Activated CD4-positive, alpha-beta T cell treated with anti-CD3 and anti-CD28 coated beads, Interleukin-2, amount 50 U/mL, for 1 hour (primary cell): ENCODE results near the gene CCL4L2.
"Not testable (repeated sequence)": the region's sequence is repeated elsewhere in the genome, so short reads cannot be mapped to it uniquely, and the experiment has no call there.

Experiments
- DNase-seq: peaks from one replicate; pipeline ENCODE4 v3.0.0-alpha.2; 2020

CCL4L2 gene

DNA sequence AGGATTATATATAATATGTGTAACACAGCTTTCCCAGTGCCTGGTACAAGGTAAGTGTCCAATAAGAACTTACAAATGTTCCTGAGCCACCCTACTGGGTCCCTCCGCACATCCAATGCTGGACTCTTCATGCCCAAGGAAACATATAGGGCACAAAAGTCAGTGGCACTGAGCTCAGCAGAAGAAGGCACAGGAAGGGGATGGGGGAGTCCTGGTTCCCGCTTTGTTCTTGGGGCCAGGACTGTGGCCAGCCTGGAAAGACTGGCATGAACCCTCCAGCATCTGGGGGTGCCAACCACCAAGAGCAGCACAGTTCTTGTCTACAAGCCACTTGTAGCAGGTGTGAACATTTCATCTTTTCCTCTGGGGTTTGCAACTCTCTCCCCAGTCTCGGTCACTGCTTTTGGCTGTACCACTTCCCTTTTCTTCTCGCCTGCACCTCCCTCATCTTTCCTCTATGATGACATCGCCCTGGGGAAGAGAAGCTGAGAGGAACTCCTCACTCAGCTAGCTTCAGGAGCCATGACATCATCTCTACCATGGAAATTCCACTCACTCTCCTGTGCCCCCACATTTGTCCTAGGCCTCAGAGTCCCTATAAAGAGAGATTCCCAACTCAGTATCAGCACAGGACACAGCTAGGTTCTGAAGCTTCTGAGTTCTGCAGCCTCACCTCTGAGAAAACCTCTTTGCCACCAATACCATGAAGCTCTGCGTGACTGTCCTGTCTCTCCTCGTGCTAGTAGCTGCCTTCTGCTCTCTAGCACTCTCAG lies at the start of gene CCL4L2:
Gene CCL4L2, plus strand, starts transcription at position 625 of the 773 bp plus-strand sequence.
- DNase-seq = not testable (repeated sequence)

DNA sequence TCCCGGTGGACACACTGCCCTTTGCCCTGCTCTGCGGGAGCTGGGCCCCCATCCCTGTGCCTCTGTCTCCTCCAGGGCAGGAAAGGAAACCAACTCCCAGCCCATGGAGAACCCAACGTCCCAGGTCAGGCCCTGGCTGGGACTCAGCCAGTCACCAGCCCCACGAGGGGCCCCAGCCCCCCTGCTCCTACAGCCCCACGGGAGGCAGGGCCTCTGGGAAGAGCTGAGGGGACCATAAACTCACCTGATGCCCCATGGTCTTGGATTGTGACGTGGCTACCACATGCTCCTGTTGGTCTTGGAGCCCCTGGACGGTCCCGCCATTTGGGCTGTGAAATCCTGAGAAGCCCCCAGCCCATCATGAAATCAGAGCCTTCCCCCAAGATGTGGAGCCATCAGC lies 42.0 kb upstream of the CCL4L2 start:
- DNase-seq = not testable (repeated sequence)

DNA sequence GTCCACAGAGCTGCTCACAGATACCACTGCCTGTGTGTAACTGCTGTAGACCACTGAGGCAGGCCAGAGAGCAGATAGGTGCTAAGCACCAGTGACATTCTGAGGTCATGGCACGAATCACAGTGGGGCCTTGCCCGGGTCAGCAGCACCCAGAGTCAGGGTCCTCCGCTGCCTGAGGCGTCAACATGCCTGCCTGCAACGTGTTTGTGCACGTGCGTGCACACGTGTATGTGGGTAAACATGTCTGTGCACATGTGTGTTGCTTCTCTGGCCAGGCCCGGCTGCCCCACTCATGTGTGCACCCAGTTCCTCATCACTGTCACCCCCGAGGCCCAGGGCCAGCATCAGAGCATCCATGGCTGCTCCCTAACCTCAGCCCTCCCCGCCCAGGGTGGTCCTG lies 34.3 kb upstream of the CCL4L2 start, which contains the start of gene TBC1D3B:
Gene TBC1D3B, minus strand, starts transcription at position 101 of the 400 bp plus-strand sequence. CDS start 1,586 bp downstream, outside the sequence.
- not testable (repeated sequence) for DNase-seq

DNA sequence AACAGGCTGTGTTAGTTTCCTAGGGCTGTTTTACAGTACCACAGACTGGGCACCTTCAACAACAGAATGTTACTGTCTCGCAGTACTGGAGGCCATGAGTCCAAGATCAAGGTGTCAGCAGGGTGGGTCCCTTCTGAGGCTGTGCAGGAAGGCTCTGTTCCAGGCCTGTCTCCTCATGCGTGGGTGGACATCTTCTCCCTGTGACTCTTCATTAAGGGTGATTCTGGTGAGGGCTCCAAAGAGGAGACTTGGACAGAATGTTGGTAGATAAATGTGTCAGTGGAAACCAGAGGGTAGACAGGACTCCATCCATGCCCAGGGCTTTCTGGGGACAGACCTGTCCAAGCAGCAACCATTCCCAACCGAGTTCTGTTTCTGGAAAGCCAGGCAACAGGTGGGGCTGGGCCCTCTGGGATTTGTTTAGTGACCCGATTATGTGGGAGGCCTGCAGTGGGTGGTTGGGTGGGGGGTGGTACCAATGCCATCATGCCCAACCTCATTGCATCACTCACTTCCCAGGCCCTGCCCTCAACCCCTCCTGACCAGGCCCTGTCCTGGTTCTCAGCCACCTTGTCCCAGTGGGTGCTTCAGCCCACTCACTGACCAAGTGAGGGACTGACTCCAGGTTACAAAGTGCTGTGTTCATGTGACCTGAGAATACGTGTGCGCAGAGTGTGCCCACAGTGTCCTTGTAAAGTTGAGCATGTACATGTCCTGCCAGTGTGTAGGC lies 29.3 kb upstream of the CCL4L2 start:
- not testable (repeated sequence) for DNase-seq

DNA sequence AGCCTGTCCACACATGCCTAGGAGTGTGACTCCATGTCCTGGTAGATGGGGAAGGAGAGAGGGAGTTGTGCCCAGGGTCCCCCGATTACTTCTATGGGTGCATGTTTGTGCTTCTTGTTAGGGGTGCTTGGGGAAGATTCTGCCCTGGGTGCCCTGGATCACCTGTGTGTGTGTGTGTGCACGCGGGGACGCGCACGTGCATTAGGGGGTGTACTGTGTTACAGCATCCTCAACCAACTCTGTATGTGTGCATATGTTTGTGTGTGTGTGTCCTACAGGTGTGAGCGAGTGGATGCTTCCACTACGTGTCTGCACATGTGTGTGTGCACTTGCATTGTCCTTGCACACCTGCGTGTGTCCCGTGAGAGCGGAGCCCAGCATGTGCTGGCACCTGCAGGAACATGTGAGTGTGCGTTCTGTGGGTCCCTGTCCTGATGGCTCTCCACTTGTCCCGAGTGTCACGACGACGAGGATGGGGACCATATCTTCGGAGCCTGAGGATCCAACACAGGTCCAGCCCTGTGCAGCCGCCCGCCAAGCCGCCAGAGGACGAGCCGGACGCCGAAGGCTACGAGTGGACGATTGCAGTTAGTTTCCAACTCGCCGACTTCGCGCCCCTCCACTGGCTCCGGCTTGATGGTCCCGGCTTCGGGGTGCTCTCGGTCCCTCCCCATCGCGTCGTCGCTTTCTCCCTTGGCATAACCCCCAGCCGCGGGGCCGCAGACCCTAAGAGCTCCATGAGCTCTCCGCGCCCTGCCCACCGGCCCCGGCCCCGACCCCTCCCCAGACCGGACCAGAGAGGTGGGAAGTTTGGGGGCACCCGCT lies 28.5 kb upstream of the CCL4L2 start:
- DNase-seq = no peak

DNA sequence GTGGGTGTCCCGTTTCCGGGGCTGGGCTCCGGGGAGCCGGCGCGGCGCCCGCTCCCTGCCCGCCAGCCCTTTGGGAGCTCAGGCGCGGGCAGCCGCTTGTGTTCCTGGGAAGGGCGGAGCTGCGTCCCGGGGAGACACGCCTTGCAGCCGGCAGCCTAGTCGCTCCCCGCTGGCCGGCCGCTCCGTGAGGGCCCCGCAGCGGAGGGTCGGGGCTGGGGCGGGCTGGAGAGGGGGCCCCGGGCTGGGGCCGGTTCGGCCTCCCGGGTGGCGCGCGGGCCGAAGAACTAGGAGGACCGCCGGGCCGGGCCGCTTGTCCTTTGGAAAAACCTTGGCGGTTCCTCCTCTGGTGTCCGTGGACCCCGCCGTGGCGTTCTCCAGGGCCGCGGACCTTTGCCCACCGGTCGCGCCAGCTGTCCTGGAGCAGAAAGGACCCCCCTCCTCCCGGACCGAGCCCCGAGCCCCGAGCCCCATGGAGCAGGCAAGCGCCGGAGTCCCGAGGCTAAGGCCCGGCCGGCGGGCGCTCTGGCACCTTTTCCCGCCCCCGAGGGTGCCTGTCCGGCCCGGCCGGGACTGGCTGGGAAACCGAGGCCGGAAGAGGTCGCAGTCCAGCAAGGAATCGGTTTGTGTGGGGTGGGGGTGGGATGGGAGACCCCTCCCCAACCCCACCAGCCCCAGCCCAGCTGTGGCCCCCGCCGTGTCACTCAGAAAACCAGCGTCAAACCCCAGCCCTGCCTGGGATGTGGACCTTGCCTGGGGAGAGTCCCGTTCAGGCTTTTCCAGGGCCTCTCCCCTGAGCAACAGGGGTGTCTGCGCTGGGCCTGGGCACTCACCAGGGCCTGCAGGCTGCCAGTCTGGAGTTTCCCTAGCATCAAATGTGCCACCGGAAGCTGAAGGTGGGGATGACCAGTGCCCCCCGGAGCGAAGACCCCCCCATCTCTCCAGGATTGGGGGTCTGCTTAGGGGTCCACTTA lies 27.6 kb upstream of the CCL4L2 start:
- no peak for DNase-seq

DNA sequence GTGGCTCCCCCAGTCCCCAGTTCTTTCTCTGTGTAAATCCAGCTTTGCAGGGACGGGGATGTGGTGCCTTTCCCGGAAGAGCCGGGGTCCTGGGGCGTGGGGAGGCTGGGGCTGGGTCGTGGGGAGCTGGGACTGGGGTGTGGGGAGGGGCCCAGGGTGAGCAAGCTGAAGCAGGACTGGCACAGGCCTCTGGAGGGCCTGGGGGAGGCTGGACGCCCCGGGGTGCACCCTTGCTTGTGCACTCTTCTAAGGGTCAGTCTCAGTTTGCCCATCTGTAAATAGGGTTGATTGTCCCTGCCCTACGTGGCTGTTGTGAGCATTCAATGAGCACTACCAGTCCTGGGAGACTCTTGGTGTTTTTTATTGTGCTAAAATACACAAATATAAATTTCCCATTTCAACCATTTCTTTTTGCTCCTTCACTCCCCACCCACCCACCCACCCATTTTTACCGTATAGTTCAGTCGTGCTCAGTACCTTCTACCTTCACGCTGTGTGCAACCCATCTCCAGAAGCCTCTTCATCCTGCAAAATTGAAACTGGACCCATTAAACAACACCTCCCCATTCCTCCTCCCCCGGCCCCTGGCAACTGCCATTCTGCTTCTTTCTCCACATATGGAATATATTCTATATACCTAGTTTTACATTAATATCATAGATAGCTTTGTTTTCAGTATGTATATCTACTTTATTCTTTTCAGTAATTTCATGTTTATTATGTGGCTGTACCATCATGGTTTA lies 26.7 kb upstream of the CCL4L2 start:
- DNase-seq = no peak

DNA sequence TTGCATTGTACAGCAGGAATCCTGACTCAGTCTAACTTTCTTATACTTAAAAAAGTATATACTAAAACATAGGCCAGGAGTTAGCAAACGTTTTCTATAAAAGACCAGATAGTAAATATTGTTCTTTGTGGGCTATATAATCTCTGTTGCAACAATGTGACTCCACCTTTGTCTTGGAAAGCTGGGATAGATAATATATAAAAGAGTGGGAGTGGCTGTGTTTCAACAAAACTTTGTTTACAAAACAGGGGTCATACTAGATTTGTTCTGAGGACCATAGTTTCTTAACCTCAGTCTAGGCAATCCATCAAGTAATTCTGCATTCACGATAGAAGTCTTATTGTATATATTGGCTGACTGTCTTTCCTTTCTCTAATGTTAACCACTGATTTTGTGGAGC lies 25.4 kb upstream of the CCL4L2 start:
- no peak for DNase-seq

DNA sequence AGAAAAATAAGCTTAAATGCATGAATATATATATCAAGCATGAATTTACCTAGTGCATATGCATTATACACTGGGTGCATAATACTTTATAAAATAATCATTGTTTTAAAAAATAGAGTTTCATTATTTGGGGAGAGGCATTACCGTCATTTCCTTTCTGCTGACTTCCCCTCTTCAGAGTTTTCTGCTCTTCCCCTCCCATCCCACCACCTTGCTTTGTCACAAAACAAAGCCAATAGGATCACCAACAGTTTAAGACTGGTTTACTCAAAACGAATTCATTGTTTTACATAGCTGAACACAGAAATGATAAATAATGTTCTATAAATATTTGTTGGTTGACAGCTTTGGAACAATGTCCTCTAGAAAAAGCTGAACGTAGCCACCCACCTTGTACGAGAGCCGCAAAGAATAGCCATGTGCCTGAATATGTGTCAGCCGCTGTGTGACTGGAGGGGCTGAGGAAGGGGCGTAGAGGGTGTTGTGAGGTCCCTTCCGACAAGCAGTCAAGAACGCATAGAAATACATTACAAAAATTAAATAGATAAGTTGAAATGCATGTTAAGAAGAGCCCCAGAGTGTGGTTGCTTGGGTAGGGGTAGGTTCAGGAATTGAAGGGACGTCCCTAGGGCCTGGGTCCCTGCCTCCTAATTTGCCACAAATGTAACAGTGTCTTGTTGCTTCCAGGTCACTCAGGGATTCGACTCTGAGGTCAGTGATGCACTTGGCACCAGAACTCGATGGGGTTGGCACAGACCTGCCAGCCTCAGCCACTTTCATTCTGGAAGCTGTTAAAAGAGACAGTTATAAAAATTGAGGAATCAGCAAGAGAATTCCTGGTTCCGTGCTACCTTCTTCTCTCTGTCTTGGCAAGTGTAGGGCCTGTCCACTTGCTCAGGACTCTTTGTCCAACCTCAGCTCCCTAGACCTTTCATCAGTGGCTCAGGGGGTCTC lies 23.8 kb upstream of the CCL4L2 start:
- not testable (repeated sequence) for DNase-seq

DNA sequence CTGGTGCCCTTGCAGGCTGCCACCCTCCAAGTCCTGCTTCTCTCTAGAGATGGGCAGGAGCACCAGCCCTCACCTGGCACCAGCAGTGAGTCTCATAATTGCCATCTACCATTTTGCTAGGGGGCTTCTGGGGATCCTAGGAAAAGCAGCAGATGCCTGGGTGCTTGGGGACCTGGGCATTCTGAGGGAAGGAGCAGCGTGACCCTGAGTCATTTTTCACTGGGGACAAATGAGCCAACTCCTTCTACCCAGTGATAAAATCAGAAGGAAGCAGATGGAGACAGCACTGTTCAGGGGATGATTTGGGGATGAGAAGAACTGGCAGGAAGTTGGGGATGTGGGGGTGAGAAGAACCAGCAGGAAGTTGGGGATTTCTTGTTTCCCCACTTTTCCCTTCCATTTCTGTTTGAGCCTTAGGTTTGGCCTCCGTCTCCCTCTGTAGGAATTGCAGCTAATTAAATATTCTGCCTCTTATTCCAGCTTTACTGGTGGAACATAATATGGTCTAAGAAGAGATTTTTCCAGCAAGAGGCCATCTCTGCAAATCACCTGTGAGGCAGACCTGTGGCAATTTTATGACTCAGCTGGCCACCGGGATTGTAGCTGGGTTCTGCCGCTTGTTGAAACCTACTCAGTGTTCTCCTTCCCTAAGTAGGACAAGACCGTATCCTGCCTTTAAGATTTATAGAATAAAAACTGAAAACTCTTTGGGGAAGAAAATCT lies 22.8 kb upstream of the CCL4L2 start:
- not testable (repeated sequence) for DNase-seq

DNA sequence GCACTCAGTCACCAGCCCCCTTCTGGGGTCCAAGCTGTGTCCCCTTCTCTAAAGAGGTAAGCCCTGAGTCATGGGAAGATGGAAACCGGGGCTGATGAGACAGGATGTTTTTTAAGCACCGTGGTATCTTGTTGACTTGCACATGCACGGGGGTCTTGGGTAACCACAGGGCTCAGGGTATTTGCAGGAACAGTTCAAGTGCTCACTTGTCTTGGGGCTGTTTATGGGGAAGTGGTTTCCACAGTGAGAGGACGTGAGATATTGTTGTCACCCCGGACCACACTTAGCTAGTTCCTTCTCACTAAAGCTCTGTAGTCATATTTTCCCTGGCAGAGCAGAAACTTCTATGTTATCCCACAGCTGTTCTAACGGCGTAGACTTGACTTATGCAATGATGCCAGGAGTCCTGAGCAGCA lies 22.0 kb upstream of the CCL4L2 start:
- no peak for DNase-seq

DNA sequence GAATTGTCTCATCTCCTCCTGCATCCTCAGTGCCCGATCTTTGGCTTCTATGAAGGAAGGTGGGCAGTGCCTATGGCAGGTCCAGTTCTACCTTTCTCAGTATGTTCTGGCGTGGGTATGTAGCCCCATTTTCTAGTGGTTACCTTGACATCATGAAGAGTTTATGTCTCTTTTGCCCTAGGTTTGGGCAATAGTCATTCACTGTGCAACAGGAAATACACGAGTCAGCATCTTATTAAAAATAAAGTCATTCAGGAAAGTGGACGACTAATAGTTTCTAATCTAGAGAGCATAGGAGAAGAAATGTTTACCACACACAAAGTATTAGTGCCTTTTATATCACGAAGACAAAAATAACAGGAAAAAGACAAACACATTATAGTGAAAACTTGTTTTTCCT lies 20.9 kb upstream of the CCL4L2 start:
- not testable (repeated sequence) for DNase-seq

DNA sequence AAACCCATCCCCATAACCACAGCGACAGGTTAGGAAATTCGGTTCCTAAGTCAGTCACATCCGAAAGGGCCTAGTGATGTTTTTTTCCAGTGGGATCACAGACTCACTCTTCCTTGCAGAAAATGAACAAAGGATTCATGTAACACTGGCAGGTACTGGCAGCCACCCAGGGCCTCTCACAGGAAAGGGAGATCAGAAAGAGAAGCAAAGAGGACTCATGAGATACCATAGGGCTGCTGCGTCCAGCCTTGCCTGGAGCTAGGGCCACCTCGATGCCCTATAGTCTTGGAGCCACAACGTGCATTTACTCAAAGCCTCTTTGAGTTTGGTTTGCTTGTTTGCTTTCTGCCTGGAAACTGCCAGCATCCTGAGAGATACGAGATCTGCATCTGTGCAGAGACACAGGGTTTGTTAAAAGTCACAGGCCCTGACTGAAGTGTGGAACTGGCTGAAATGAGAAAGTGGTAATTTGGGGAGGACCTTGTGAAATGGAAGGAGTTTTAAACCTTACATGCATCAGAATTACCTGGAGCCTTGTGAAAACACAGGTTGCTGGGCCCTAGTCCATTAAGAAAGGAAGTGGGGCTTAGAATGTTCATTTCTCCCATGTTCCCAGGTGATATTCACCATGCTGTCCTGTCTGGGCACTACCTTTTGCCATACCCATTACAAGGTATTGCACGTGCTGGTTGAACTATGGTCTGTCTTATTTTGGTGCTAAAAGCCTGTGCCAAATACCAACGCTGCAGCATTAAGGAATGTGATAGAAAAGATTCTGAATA lies 20.1 kb upstream of the CCL4L2 start:
- not testable (repeated sequence) for DNase-seq

DNA sequence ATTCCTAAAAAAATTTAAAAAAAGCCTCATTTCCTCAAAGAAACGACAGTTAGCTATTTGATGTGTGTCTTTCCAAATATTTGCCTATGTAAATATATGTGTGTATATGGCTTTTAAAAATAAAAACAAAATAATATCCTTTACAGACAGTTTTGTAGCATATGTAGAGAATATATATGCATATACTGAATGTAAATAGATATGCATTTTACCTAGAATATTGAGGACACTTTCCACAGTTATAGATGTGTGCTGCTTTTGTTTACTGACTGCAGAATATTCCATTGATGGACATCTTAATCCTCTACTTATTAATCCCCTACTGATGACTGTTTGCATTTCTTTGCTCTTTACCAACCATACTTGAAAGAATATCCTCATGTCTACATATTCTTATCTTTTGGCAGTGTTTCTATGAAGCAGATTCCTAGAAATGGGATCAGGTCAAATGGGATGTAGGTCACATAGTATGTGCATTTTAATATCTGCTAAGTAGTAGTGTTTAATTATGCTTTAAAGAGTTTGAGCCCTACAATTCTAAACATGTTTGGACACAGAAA lies 17.6 kb upstream of the CCL4L2 start:
- DNase-seq = no peak

DNA sequence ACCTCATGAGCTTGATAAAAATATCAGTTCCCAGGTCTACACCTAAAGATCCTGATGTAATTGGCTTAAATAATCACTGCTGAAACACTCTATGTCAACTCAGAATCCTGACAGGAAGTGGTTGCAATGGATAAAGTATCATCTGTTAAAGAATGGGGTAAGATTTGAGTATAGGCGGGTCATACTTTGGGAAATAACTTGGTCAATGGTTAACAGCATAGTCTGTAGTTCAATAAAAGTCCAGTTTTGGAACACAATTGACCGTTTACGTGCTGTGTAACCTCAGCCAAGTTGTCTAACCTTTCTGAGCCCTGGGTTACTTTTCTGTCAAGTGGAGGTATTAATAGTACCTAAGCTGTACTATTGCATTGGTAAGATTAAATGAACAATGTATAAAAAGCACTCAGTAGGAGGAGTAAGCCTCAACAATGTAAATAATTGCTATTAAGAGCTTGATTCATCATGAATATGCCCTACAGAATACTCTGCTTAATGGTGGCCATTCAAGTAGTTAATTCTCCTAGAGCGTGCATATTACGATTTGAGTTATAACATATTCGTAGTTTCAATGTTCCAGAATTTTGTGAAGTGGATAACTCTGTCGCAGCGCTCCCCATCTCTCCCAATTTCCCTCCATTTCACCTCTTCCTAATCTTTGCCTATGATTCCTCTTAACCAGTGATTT lies 16.6 kb upstream of the CCL4L2 start:
- not testable (repeated sequence) for DNase-seq

DNA sequence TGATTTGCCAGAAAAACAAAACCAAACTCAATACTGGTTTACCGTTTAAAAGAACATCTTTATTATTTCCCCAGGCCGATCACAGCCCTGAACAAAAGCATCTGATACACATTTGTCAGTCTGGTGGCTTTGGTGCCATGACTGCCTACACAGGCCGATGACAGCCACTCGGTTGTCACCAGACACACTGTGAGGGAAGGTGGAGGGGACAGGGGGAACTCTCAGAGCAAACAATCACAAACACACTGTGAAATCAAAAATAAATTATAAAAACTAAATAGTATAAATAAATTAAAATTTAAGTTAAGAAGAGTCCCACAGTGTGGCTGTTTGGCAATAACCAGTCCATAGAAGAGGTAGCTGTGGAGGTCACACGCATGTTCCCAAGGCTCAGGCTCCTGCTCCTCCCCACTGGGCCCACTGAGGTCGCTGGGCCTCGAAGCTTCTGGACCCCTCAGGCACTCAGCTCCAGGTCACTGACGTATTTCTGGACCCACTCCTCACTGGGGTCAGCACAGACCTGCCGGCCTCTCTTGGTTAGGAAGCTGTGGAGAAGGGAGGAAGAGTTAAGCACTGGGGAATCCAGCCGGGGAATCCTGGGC lies 15.9 kb upstream of the CCL4L2 start:
- DNase-seq = not testable (repeated sequence)
